ENCODE data around the gene ERBB2. TPM values are rescaled to one million over a fixed set of nuclear protein-coding genes. Genes with fewer than 3 reads are reported as not detected.

ERBB2 gene
- total RNA-seq, 3 donors from 2014 or later = 13.1 to 118 (median 59.0) TPM

DNA sequence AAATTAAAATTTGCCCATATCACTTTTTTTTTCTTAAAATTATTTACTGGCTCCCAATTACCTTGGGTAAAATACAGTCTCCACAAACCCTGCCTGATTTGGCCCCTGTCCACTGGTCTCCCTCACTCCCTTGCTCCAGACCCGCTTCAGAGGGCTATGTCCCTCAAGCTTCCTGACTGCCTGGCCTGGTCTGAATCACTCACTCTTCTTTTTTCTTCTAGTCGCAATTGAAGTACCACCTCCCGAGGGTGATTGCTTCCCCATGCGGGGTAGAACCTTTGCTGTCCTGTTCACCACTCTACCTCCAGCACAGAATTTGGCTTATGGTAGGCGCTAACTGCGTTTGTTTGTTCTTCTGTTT, 11.4 kb upstream of the ERBB2 start:
- Histone ChIP-seq H3K4me1 (peaks cover 6 to 10% of the 10 kb centered on the region in 2 donors), H3K9me3 (no peaks in the 10 kb centered on the region), H3K36me3 (no peaks in the 10 kb centered on the region), H3K27ac (peak overlapping the region; percentile 90 to 93), H3K27me3 (no peaks in the 10 kb centered on the region), H3K4me3 (peak overlapping the region; percentile 60 to 76 (median 60))
- no peak for TF ChIP-seq POLR2A (IDR thresholded peaks at IDR 0.05)
- no peak for TF ChIP-seq POLR2AphosphoS5 (IDR thresholded peaks at IDR 0.05)
- TF ChIP-seq, protein P1, sequence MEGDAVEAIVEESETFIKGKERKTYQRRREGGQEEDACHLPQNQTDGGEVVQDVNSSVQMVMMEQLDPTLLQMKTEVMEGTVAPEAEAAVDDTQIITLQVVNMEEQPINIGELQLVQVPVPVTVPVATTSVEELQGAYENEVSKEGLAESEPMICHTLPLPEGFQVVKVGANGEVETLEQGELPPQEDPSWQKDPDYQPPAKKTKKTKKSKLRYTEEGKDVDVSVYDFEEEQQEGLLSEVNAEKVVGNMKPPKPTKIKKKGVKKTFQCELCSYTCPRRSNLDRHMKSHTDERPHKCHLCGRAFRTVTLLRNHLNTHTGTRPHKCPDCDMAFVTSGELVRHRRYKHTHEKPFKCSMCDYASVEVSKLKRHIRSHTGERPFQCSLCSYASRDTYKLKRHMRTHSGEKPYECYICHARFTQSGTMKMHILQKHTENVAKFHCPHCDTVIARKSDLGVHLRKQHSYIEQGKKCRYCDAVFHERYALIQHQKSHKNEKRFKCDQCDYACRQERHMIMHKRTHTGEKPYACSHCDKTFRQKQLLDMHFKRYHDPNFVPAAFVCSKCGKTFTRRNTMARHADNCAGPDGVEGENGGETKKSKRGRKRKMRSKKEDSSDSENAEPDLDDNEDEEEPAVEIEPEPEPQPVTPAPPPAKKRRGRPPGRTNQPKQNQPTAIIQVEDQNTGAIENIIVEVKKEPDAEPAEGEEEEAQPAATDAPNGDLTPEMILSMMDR (IDR thresholded peaks at IDR 0.05) = no peak
- no peak for DNase-seq (ENCODE audit: low spot score in 2 of 2)
- intact Hi-C loops (cut with DNase I; ENCODE audit: low total_unique reads) = no loop called here

DNA sequence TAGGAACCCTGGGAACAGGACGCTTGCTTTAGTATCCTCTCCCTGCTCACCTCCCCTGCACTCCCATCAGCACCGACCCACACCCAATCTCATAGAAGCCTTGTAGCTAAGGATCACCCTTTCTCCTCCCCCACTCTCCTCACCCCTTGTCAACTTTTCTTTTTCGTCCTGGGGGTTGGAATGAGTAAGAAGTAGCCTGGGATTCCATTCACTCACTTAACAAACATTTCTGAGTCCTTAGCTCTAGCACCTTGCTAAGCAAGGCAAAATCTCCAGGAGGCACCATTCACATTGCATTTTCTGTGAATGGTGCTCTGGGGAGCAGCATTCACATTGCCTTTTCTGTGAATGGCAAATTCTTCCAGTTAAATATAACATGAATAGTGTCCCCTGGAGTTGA, 10.9 kb upstream of the ERBB2 start:
- intact Hi-C loops (cut with DNase I; ENCODE audit: low total_unique reads) = no loop called here
- no peak overlapping the region for H3K27ac ChIP-seq
- TF ChIP-seq POLR2A (IDR thresholded peaks at IDR 0.05) (no peak), POLR2AphosphoS5 (IDR thresholded peaks at IDR 0.05) (no peak)
- TF ChIP-seq, protein P1 (IDR thresholded peaks at IDR 0.05) = no peak
- no peaks in the 10 kb centered on the region for H3K27me3 ChIP-seq
- H3K9me3 ChIP-seq = no peaks in the 10 kb centered on the region
- peak overlapping the region in 1 of 3 donors; percentile 76 for H3K4me3 ChIP-seq
- H3K36me3 ChIP-seq = no peaks in the 10 kb centered on the region
- DNase-seq (ENCODE audit: low spot score in 2 of 2) = no peak
- H3K4me1 ChIP-seq = peaks cover 6 to 10% of the 10 kb centered on the region in 2 donors

DNA sequence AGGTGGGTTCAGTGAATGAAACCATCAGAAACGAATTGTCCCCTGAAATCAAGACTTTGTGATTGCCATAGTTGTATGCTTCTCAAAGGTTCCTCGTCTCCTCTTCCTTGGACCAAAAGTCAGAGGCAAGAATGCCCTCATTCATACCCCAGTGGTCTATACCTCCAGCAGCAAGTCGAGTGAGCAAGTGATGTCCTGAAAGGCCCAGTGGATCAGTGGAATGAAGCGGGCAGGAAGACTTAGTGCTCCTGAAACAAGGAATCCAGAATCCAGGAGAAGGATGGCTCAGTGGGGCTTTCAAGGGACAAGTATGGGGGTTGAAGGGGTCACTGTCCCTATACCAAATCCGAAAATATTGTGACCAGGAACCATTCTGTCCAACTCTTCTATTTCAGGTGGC, 5.3 kb upstream of the ERBB2 start:
- no peaks in the 10 kb centered on the region for H3K27me3 ChIP-seq
- TF ChIP-seq, protein P1 (IDR thresholded peaks at IDR 0.05) = no peak
- TF ChIP-seq POLR2A (IDR thresholded peaks at IDR 0.05) = no peak
- no peak for TF ChIP-seq POLR2AphosphoS5 (IDR thresholded peaks at IDR 0.05)
- no peaks in the 10 kb centered on the region for H3K4me1 ChIP-seq
- H3K4me3 ChIP-seq = no peak overlapping the region
- no peak for DNase-seq (ENCODE audit: low spot score in 2 of 2)
- H3K36me3 ChIP-seq = no peaks in the 10 kb centered on the region
- H3K9me3 ChIP-seq = no peaks in the 10 kb centered on the region
- intact Hi-C loops (cut with DNase I; ENCODE audit: low total_unique reads) = no loop called here
- H3K27ac ChIP-seq = no peak overlapping the region

DNA sequence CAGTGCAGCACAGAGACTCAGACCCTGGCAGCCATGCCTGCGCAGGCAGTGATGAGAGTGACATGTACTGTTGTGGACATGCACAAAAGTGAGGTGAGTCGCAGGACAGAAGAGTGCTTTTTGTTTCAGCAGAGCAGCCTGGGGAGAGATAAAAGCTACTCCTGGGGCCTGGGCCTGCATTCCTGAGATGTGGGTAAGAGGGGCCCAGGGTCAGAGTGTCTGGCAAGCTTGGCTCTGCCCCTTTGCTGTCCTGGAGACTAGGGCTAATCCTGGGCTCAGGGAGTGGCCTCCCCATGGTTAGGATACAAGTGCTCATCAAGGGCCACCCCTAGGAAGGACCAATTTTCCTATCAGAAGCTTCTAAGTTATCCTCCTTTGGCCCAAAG, 4.8 kb upstream of the ERBB2 start:
- TF ChIP-seq, protein P1 (IDR thresholded peaks at IDR 0.05) = no peak
- TF ChIP-seq POLR2AphosphoS5 (IDR thresholded peaks at IDR 0.05) (no peak), POLR2A (IDR thresholded peaks at IDR 0.05) (no peak)
- no peak overlapping the region for H3K27ac ChIP-seq
- H3K4me3 ChIP-seq = no peak overlapping the region
- H3K4me1 ChIP-seq = no peaks in the 10 kb centered on the region
- no peak for DNase-seq (ENCODE audit: low spot score in 2 of 2)
- intact Hi-C loops (cut with DNase I; ENCODE audit: low total_unique reads) = no loop called here
- H3K27me3 ChIP-seq = no peaks in the 10 kb centered on the region
- no peaks in the 10 kb centered on the region for H3K36me3 ChIP-seq
- no peaks in the 10 kb centered on the region for H3K9me3 ChIP-seq

DNA sequence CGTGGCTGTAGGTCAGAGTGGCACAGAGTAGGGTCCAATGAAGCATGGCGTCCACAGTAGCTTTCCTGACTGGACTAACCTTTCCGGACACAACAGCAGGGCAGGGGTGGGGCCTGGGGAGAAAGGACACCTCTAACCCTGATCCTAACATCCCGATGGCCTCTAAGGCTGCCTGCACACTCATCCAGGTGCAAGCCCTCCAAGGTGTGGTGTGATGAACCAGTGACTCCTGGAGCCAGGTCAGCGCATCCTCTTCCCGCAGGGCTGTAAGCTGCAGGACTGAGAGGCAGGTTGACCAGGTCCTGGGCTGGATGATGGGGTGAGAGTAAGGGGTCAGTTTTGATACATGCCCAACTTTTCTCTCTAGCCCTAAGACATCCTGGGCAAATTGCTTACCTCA, 3.1 kb upstream of the ERBB2 start:
- Histone ChIP-seq H3K9me3 (no peaks in the 10 kb centered on the region), H3K27ac (no peak overlapping the region), H3K27me3 (no peaks in the 10 kb centered on the region), H3K4me1 (peaks cover 0 to 3% of the 10 kb centered on the region in 2 donors), H3K36me3 (no peaks in the 10 kb centered on the region), H3K4me3 (no peak overlapping the region)
- TF ChIP-seq POLR2AphosphoS5 (IDR thresholded peaks at IDR 0.05) = no peak
- TF ChIP-seq POLR2A (IDR thresholded peaks at IDR 0.05) = no peak
- TF ChIP-seq, protein P1 (IDR thresholded peaks at IDR 0.05) = no peak
- intact Hi-C loops (cut with DNase I; ENCODE audit: low total_unique reads) = no loop called here
- DNase-seq (ENCODE audit: low spot score in 2 of 2) = no peak
